EH (cell line): ENCODE measurements around the gene ZNF577.
"Not testable (repeated sequence)": the region's sequence is repeated elsewhere in the genome, so short reads cannot be mapped to it uniquely, and the experiment has no call there.

Experiments
- DNase-seq: peaks from one replicate; pipeline ENCODE4 v3.0.0-alpha.2; 2015; ENCODE audit warnings: low read depth

ZNF577 gene

GRCh38 chr19:51887522-51888498 lies at the start of gene ZNF577:
Gene ZNF577, minus strand, starts transcription at chr19:51887951. Its CDS starts 7,569 bp downstream, at chr19:51880382.
- DNase-seq, result peak; percentile 84

GRCh38 chr19:51931921-51932320 lies 44.2 kb upstream of the ZNF577 start:
- no peak for DNase-seq

- DNase-seq, result no peak
Observed at GRCh38 chr19:51927859-51928258, 40.1 kb upstream of the ZNF577 start.

- peak; percentile 91 for DNase-seq
Observed at GRCh38 chr19:51926784-51927741, 39.3 kb upstream of the ZNF577 start, which contains the start of gene ZNF613. Gene ZNF613, plus strand, starts transcription at chr19:51927472. Its CDS starts 8,749 bp downstream, at chr19:51936221.

GRCh38 chr19:51926426-51926783 lies 38.7 kb upstream of the ZNF577 start:
- no peak for DNase-seq

GRCh38 chr19:51921949-51922348 lies 34.2 kb upstream of the ZNF577 start:
- no peak for DNase-seq

GRCh38 chr19:51919606-51920005 lies 31.9 kb upstream of the ZNF577 start:
- no peak for DNase-seq

GRCh38 chr19:51916167-51916566 lies 28.4 kb upstream of the ZNF577 start:
- no peak for DNase-seq

- no peak for DNase-seq
Observed at GRCh38 chr19:51915324-51915867, 27.6 kb upstream of the ZNF577 start.

- not testable (repeated sequence) for DNase-seq
Observed at GRCh38 chr19:51907981-51908380, 20.2 kb upstream of the ZNF577 start.

- DNase-seq, result not testable (repeated sequence)
Observed at GRCh38 chr19:51906108-51906507, 18.4 kb upstream of the ZNF577 start.

- DNase-seq, result not testable (repeated sequence)
Observed at GRCh38 chr19:51905639-51906038, 17.9 kb upstream of the ZNF577 start.

- DNase-seq, result no peak
Observed at GRCh38 chr19:51905206-51905605, 17.5 kb upstream of the ZNF577 start.

GRCh38 chr19:51904331-51905165 lies 16.8 kb upstream of the ZNF577 start, which contains the start of gene ZNF649:
Gene ZNF649, minus strand, starts transcription at chr19:51905017. Its CDS starts 4,910 bp downstream, at chr19:51900107.
- DNase-seq, result peak; percentile 85

- DNase-seq, result no peak
Observed at GRCh38 chr19:51903192-51903591, 15.4 kb upstream of the ZNF577 start.

- DNase-seq, result no peak
Observed at GRCh38 chr19:51901860-51902259, 14.1 kb upstream of the ZNF577 start.

- DNase-seq, result no peak
Observed at GRCh38 chr19:51891193-51891747, 3.5 kb upstream of the ZNF577 start.

- DNase-seq, result no peak
Observed at GRCh38 chr19:51889934-51890333, 2.2 kb upstream of the ZNF577 start.

- no peak for DNase-seq
Observed at GRCh38 chr19:51884713-51885112, 3.0 kb downstream of the ZNF577 start.

- no peak for DNase-seq
Observed at GRCh38 chr19:51882518-51882917, 5.2 kb downstream of the ZNF577 start.

GRCh38 chr19:51873097-51873496 lies 14.7 kb downstream of the ZNF577 start:
- no peak for DNase-seq
